IPS-20b (cell line): ENCODE measurements around the gene HTR7.
"Not testable (repeated sequence)": the region's sequence is repeated elsewhere in the genome, so short reads cannot be mapped to it uniquely, and the experiment has no call there.

Experiments
- H3K27ac ChIP-seq: one replicate; pipeline ENCODE4 v1.5.1; 2013; ENCODE audit warnings: low read length
- H3K27me3 ChIP-seq: 2 replicates; pipeline ENCODE4 v1.6.1; 2013; ENCODE audit warnings: mild to moderate bottlenecking, low read length, inconsistent platforms; ENCODE audit not compliant: insufficient read depth
- H3K36me3 ChIP-seq: 2 replicates; pipeline ENCODE4 v1.6.1; 2013; ENCODE audit warnings: low read depth, mild to moderate bottlenecking, inconsistent platforms, low read length, moderate library complexity; ENCODE audit not compliant: insufficient read depth
- H3K4me1 ChIP-seq: 2 replicates; pipeline ENCODE4 v1.6.1; 2013; ENCODE audit warnings: mild to moderate bottlenecking, control low read depth, inconsistent platforms, low read length, moderate library complexity; ENCODE audit not compliant: insufficient read depth
- H3K4me3 ChIP-seq: 2 replicates; pipeline ENCODE4 v1.5.1; 2013; ENCODE audit warnings: mild to moderate bottlenecking, low read length, inconsistent platforms
- H3K9ac ChIP-seq: 2 replicates; pipeline ENCODE4 v1.6.1; 2013; ENCODE audit warnings: low read depth, mild to moderate bottlenecking, inconsistent platforms, low read length, moderate library complexity
- H3K9me3 ChIP-seq: 2 replicates; pipeline ENCODE4 v1.6.1; 2013; ENCODE audit warnings: mild to moderate bottlenecking, low read depth, low read length, inconsistent platforms; ENCODE audit not compliant: insufficient read depth

HTR7 gene

DNA sequence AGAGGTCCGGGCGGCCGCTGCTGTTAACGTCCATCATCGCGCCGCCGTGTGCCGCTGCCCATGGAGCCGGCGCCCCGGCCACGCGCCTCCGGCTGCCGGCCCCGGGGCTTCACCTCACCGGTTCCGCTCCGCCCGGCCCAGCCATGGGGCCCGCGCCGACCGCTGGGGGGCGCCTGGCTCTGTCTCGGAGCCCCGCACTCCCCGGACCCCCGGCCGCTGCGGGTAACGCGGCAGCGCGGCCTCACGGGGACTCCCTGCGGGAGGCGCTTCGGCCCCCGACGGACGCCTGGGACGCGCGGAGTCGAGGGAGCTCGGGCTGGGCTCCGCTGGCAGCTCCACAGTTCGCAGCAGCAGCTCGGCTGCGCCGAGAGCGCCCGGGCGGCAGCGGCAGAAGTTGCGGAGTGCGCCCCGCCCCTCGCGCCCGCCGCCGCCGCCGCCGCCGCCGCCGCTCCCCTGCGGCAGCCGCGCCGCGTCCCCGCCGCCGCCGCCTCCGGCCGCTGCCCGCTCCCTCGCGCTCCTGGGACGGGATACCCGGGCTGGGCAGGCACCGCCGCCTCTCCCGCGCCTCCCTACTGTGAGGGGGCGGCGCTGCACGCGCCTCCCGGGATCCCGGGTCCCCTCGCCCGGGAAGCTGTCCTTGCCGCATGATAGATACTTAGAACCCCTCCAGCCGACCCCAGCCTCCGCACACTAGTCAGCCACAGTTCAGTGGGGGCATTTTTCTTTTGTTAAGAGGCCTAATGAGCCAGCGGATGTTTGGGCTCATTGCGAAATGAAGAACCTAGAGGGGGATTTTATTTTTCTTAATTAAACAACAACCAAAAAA, at the start of gene HTR7:
Gene HTR7, minus strand, starts transcription at position 405 of the 826 bp plus-strand sequence. Its CDS starts 368 bp downstream, at position 37.
- no peaks in the 10 kb centered on the region; the same call in 1 of the 2 replicates for H3K4me1 ChIP-seq
- H3K27ac ChIP-seq, result no peak within 1 kb of the TSS
- peak within 1 kb of the TSS; percentile 82; the same call in 1 of the 2 replicates for H3K9ac ChIP-seq
- H3K4me3 ChIP-seq, result peak within 1 kb of the TSS; percentile 85
- H3K36me3 ChIP-seq, result no peaks in the 10 kb centered on the region
- H3K9me3 ChIP-seq, result no peaks in the 10 kb centered on the region
- peaks cover 44% of the 10 kb centered on the region for H3K27me3 ChIP-seq

- Histone ChIP-seq H3K9me3 (peaks cover 5% of the 10 kb centered on the region; the same call in 1 of the 2 replicates), H3K36me3 (peaks cover 31% of the 10 kb centered on the region; the same call in 1 of the 2 replicates), H3K27me3 (no peaks in the 10 kb centered on the region; the same call in 1 of the 2 replicates), H3K4me1 (no peaks in the 10 kb centered on the region), H3K9ac (no peak overlapping the region), H3K4me3 (no peak overlapping the region), H3K27ac (no peak overlapping the region)
These were observed 48.8 kb upstream of the HTR7 start for GRCh38 chr10:90906596-90906995.

GRCh38 chr10:90905925-90906324, 48.1 kb upstream of the HTR7 start:
- H3K27ac ChIP-seq, result no peak overlapping the region
- peaks cover 5% of the 10 kb centered on the region; the same call in 1 of the 2 replicates for H3K9me3 ChIP-seq
- no peak overlapping the region for H3K9ac ChIP-seq
- H3K36me3 ChIP-seq, result peaks cover 37% of the 10 kb centered on the region
- H3K27me3 ChIP-seq, result no peaks in the 10 kb centered on the region
- no peak overlapping the region for H3K4me3 ChIP-seq
- no peaks in the 10 kb centered on the region for H3K4me1 ChIP-seq

- H3K9ac ChIP-seq, H3K27me3 ChIP-seq, H3K9me3 ChIP-seq, H3K4me3 ChIP-seq, H3K27ac ChIP-seq, H3K4me1 ChIP-seq: not testable (repeated sequence)
- peaks cover 90% of the 10 kb centered on the region for H3K36me3 ChIP-seq
These were observed 39.1 kb upstream of the HTR7 start for GRCh38 chr10:90896916-90897315.

GRCh38 chr10:90893190-90893589, 35.4 kb upstream of the HTR7 start:
- Histone ChIP-seq H3K36me3 (peaks cover 94% of the 10 kb centered on the region), H3K4me1 (no peaks in the 10 kb centered on the region), H3K9me3 (no peaks in the 10 kb centered on the region), H3K4me3 (no peak overlapping the region), H3K9ac (no peak overlapping the region), H3K27ac (no peak overlapping the region), H3K27me3 (no peaks in the 10 kb centered on the region)

- H3K4me3 ChIP-seq, result no peak overlapping the region
- no peak overlapping the region for H3K27ac ChIP-seq
- H3K27me3 ChIP-seq, result no peaks in the 10 kb centered on the region
- H3K36me3 ChIP-seq, result peaks cover 98% of the 10 kb centered on the region
- H3K4me1 ChIP-seq, result no peaks in the 10 kb centered on the region
- H3K9ac ChIP-seq, result no peak overlapping the region
- H3K9me3 ChIP-seq, result no peaks in the 10 kb centered on the region
These were observed 32.5 kb upstream of the HTR7 start for GRCh38 chr10:90890347-90890746.

DNA sequence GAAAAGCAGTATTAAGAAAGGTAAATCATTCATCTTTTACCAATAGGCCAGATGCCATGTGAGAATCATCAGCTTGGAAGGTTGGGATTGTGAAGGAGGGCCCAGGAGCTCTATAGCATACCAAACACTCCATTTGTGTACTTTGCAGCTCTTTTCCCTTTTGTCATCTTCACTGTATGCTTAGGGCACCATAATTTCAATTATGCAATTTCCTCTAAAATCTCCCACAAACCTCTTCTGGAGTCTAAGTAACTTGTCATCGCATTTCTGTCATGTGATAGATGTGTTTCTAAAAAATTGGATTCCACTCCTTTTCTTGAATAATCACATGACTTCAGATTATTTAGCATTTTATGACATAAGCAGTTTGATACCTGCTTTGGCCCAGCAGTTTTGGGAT, 31.8 kb upstream of the HTR7 start:
- Histone ChIP-seq H3K4me3 (no peak overlapping the region), H3K27ac (no peak overlapping the region), H3K4me1 (no peaks in the 10 kb centered on the region), H3K9me3 (no peaks in the 10 kb centered on the region), H3K36me3 (peaks cover 98% of the 10 kb centered on the region), H3K9ac (no peak overlapping the region), H3K27me3 (no peaks in the 10 kb centered on the region)

- Histone ChIP-seq H3K27me3 (no peaks in the 10 kb centered on the region), H3K27ac (no peak overlapping the region), H3K9ac (no peak overlapping the region), H3K9me3 (no peaks in the 10 kb centered on the region), H3K4me3 (no peak overlapping the region), H3K36me3 (peaks cover 98% of the 10 kb centered on the region), H3K4me1 (no peaks in the 10 kb centered on the region)
These were observed 30.5 kb upstream of the HTR7 start for GRCh38 chr10:90888387-90888786.

DNA sequence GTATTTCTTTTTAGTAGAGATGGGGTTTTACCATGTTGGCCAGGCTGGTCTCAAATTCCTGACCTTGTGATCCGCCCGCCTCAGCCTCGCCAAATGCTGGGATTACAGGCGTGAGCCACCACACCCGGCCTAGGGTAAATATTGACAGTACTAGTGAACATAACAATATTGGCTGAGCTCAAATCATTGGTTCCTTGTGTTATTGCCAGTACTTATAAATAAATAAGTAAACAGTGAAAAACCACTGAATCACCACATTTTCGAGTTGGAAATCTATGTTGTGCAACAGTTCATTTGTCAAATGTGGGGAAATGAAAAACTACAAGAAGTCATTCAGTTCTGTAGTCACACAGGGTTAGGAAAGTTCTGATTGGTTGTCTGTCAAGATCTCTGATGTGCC, 29.7 kb upstream of the HTR7 start:
- Histone ChIP-seq H3K9me3 (no peaks in the 10 kb centered on the region), H3K36me3 (peaks cover 98% of the 10 kb centered on the region), H3K4me1 (no peaks in the 10 kb centered on the region), H3K4me3 (no peak overlapping the region), H3K27me3 (no peaks in the 10 kb centered on the region), H3K9ac (no peak overlapping the region), H3K27ac (no peak overlapping the region)

- peaks cover 97% of the 10 kb centered on the region for H3K36me3 ChIP-seq
- no peak overlapping the region for H3K9ac ChIP-seq
- H3K4me3 ChIP-seq, result no peak overlapping the region
- no peak overlapping the region for H3K27ac ChIP-seq
- H3K9me3 ChIP-seq, result no peaks in the 10 kb centered on the region
- no peaks in the 10 kb centered on the region for H3K4me1 ChIP-seq
- no peaks in the 10 kb centered on the region for H3K27me3 ChIP-seq
These were observed 27.3 kb upstream of the HTR7 start for GRCh38 chr10:90885176-90885575.

- Histone ChIP-seq H3K4me1 (no peaks in the 10 kb centered on the region), H3K27ac (no peak overlapping the region), H3K4me3 (no peak overlapping the region), H3K9me3 (no peaks in the 10 kb centered on the region), H3K36me3 (peaks cover 97% of the 10 kb centered on the region), H3K9ac (no peak overlapping the region), H3K27me3 (no peaks in the 10 kb centered on the region)
These were observed 26.6 kb upstream of the HTR7 start for GRCh38 chr10:90884431-90884830.

GRCh38 chr10:90880059-90880719, 22.4 kb upstream of the HTR7 start:
- not testable (repeated sequence) for H3K27ac ChIP-seq, H3K4me1 ChIP-seq, H3K9ac ChIP-seq, H3K4me3 ChIP-seq, H3K27me3 ChIP-seq, H3K9me3 ChIP-seq
- peaks cover 97% of the 10 kb centered on the region for H3K36me3 ChIP-seq
